Body of pancreas (tissue), 4 donors: ENCODE data around the gene ASMTL.

Experiments
- CTCF ChIP-seq, 7 experiments: fragments of 450-650 bp in 4 of 7; fragments of 200-600 bp in 3 of 7; sonication (generic) in 3 of 7; IDR thresholded peaks; one replicate each; pipeline ENCODE4 v1.5.1; 2016 to 2019; ENCODE audit warnings: antibody characterized with exemption in 7 of 7
- POLR2A ChIP-seq, 3 donors: fragments of 450-650 bp; IDR thresholded peaks; one replicate each; pipeline ENCODE4 v1.6.1; 2016; ENCODE audit warnings: antibody characterized with exemption in 3 of 3, mild to moderate bottlenecking in 2 of 3

GRCh38 chrX:1388651-1389050, 64.1 kb downstream of the ASMTL start:
- TF ChIP-seq CTCF (IDR thresholded peaks at IDR 0.05) (no peak), POLR2A (IDR thresholded peaks at IDR 0.05) (no peak)
